G401.6 (cell line): ENCODE results near the gene CERCAM.
"Not testable (repeated sequence)": the region's sequence is repeated elsewhere in the genome, so short reads cannot be mapped to it uniquely, and the experiment has no call there.

ENCODE experiments used
- FAIRE-seq: peaks from 2 replicates; lab custom pipeline; 2012; peaks lifted over from hg19 to GRCh38; lab: Jason Lieb, UNC

The CERCAM gene

GRCh38 chr9:128419061-128419925 lies 1.4 kb upstream of the CERCAM start:
- FAIRE-seq: no peak

GRCh38 chr9:128420060-128420650 lies 502 bp upstream of the CERCAM start:
- no peak for FAIRE-seq

GRCh38 chr9:128421482-128421996 lies 882 bp downstream of the CERCAM start:
- FAIRE-seq: no peak

- FAIRE-seq: not testable (repeated sequence)
These were observed 1.5 kb downstream of the CERCAM start for GRCh38 chr9:128422022-128422782.

DNA sequence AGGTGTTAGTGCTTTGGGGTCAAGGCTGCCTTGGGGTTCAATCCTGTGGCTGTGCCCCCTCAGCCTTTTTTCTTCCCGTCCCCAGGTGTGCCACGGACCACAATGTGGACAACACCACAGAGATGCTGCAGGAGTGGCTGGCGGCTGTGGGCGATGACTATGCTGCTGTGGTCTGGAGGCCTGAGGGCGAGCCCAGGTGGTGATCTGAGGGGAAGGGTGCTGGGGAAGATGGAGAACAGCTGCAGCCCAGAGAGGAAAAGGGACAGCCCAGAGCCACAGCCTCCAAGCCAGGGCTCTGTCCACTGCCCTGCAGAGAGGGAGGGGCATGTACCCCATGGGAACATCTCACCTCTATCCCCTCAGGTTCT lies 2.1 kb downstream of the CERCAM start:
- no peak for FAIRE-seq

- not testable (repeated sequence) for FAIRE-seq
These were observed 2.7 kb downstream of the CERCAM start for GRCh38 chr9:128423356-128423755.

GRCh38 chr9:128424268-128424780 lies 3.7 kb downstream of the CERCAM start:
- no peak for FAIRE-seq

DNA sequence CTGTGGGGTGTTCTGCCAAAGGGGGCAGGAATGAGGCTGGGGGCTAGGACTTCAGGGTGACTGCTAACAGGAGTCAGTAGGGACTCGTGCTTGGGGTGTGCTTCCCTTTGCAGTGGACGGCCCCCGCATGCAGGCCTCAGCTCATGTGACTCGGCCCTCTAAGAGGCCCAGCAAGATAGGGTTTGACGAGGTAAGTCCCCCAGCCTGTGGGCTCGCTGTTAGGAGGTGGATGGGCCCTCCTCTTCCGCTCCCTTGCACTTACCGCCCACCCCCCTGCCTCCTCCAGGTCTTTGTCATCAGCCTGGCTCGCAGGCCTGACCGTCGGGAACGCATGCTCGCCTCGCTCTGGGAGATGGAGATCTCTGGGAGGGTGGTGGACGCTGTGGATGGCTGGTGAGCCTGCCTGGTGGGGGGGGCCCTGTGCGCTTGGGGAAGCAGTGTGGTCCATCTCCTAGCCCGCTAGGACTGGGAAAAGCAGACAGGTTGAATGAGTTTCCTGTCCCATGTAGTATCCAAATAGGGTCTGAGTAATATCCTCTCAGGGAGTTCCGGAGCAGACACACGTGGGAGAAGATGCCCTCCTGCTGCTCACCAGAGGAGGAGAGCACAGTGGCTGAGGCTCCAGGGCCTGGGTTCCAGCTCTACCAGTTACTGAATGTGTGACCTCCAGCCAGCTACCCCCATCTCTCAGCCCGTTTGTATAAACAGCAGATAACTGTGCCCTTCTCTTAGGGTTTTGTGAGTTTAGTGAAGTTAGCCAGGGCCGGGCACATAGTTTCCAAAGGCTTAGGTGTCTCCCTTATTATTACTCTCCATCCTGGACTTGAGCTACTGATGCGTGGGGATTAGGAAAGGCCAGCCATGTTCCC lies 8.2 kb downstream of the CERCAM start:
- no peak for FAIRE-seq

DNA sequence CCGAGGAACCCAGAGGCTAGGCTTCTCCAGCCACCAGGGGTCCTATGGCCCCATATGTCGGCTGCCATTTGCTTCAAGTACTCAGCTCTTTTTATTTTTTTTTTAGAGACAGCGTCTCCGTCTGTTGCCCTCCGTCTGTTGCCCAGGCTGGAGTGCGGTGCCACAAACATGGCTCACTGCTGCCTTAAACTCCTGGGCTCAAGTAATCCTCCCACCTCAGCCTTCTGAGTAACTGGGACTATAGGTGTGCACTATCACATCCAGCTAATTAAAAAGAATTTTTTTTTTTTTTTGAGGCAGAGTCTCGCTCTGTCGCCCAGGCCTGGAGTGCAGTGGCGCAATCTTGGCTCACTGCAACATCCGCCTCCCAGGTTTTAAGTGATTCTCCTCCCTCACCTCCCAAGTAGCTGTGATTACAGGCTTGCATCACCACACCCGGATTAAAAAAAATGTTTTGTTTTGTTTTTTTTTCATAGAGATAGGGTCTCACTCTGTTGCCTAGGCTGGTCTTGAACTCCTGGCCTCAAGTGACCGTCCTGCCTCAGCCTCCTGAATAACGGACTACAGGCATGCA lies 8.9 kb downstream of the CERCAM start:
- FAIRE-seq: no peak

DNA sequence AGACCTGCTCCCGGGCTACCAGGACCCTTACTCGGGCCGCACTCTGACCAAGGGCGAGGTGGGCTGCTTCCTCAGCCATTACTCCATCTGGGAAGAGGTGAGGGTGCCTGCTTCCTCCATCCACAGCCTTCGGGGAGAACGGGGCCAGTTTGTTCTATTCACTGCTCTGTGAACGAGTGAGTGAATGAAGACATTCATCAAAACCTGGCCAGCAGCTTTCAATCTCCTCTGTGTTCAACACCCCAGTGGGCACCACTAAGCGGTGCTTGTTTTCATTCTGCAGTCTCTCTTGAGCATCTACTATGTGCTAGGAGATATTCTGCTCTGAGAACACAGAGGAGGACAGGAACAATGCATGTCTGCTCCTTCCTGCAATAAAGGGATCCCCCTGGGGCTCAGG lies 10.6 kb downstream of the CERCAM start:
- FAIRE-seq: no peak

GRCh38 chr9:128434340-128434739 lies 13.7 kb downstream of the CERCAM start:
- no peak for FAIRE-seq

GRCh38 chr9:128435611-128436010 lies 15.0 kb downstream of the CERCAM start:
- FAIRE-seq: no peak

GRCh38 chr9:128438343-128439109 lies 17.9 kb downstream of the CERCAM start:
- FAIRE-seq: peak; percentile 17

GRCh38 chr9:128439273-128439672 lies 18.6 kb downstream of the CERCAM start:
- FAIRE-seq: no peak

DNA sequence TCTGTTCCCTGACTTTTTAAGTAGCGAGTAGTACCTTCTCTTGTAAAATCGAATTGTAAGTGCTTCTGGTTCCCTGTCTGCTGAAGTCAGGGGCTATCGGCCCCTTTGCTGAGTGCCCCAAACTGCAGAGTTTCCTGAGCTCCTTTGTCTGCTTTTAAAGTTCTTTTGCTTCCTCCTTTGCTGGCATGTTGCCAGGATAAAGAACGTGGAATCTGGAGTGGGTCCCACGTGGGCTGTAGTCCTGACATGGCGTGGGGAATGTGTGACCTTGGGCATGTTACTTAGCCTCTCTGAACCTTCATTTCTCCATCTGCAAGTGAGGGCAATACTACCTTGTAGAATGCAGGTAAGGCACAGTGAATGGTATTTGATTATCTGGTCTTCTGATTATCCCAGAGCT lies 21.5 kb downstream of the CERCAM start:
- FAIRE-seq: no peak

- not testable (repeated sequence) for FAIRE-seq
These were observed 25.8 kb downstream of the CERCAM start for GRCh38 chr9:128446505-128446904.

DNA sequence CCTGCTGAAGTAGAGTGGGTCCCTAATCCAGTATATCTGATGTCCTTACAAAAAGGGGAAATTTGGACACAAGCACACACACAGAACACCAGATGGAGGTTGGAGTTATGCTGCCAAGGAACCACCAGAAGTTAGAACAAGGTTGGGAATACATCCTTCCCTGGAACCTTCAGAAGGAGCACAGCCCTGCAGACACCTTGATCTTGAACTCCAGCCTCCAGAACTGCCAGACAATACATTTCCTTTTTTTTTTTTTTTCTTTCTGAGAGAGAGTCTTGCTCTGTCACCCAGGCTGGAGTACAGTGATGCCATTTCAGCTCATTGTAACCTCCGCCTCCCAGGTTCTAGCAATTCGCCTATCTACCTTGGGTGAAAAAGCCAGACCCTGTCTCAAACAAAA lies 28.1 kb downstream of the CERCAM start:
- FAIRE-seq: no peak

DNA sequence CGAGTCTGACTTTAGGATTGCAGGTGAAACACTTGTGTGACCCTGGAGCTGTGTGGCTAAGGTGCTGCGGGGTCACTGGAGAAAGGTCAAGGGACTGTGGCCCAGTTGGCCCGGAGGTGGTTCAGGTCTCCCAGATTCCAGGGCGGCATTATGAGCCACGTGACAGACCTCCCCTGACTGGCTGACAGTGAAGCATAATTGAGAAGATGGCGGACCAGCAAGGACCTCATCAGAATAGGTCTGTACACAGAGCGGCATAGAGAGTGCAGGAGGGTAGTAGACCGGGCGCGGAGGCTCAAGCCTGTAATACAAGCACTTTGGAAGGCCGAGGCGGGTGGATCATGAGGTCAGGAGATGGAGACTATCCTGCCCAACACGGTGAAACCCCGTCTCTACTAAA lies 34.3 kb downstream of the CERCAM start:
- no peak for FAIRE-seq

GRCh38 chr9:128455849-128456612 lies 35.4 kb downstream of the CERCAM start, which contains the start of gene ODF2:
ODF2 (plus strand) TSS chr9:128456006; CDS start chr9:128456092, 86 bp downstream.
- peak; percentile 96 for FAIRE-seq

- FAIRE-seq: no peak
These were observed 36.0 kb downstream of the CERCAM start for GRCh38 chr9:128456613-128457061.
